Measurements from ENCODE around the gene CHD5.

DNA sequence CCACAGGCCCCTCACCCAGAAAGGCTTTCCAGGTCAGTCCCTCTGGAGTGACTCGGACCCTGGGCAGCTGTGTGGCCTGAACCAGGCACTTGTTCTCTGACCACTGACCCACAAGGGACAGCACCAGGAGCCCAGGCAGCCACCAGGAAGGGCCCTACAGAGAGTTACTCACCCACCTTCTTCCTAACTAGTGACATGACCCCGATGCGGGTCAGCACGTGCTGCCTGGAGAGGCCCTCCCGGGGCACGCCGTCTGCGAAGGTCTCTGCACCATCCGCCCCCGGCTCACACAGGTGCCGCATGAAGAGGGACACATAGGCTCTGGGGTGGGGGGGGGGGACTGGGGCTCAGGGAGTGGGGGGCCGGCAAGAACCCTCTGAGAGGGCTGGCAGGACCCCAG lies 55.8 kb downstream of the CHD5 start:
- TF ChIP-seq, protein P1, sequence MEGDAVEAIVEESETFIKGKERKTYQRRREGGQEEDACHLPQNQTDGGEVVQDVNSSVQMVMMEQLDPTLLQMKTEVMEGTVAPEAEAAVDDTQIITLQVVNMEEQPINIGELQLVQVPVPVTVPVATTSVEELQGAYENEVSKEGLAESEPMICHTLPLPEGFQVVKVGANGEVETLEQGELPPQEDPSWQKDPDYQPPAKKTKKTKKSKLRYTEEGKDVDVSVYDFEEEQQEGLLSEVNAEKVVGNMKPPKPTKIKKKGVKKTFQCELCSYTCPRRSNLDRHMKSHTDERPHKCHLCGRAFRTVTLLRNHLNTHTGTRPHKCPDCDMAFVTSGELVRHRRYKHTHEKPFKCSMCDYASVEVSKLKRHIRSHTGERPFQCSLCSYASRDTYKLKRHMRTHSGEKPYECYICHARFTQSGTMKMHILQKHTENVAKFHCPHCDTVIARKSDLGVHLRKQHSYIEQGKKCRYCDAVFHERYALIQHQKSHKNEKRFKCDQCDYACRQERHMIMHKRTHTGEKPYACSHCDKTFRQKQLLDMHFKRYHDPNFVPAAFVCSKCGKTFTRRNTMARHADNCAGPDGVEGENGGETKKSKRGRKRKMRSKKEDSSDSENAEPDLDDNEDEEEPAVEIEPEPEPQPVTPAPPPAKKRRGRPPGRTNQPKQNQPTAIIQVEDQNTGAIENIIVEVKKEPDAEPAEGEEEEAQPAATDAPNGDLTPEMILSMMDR (IDR thresholded peaks at IDR 0.05): no peak
- TF ChIP-seq POLR2AphosphoS5 (IDR thresholded peaks at IDR 0.05; ENCODE audit: low read depth, low read length): no peak
- TF ChIP-seq REST (IDR thresholded peaks at IDR 0.05; ENCODE audit: insufficient read depth in 1 of 2, low read depth in 2 of 2, low read length in 1 of 2): no peak
- TF ChIP-seq TCF7L2 (IDR thresholded peaks at IDR 0.05; ENCODE audit: low read depth, low read length): no peak
- no peak for TF ChIP-seq SIN3A (IDR thresholded peaks at IDR 0.05; ENCODE audit: borderline replicate concordance, insufficient read depth, low read depth, low read length)
